Measurements from ENCODE around the gene MYL9. TPM values are rescaled to one million over a fixed set of nuclear protein-coding genes. Genes with fewer than 3 reads are reported as not detected.
A peak's percentile ranks its signal among the peaks of the same experiment; 100 is the strongest.

The MYL9 gene
- total and polyA plus RNA-seq, 2 donors (not counting 3 experiments of a cell fraction or from before 2014, with no cell fraction given), result 41.7 to 116 TPM

- Histone ChIP-seq H3K4me1 (ENCODE audit: control insufficient read depth, extremely low read depth, insufficient read depth, low read length) (peaks cover 3% of the 10 kb centered on the region), H3K27me3 (ENCODE audit: control insufficient read depth in 2 of 2, insufficient read depth in 2 of 2, low read length in 2 of 2) (no peaks in the 10 kb centered on the region), H3K36me3 (ENCODE audit: control insufficient read depth in 2 of 2, extremely low read depth in 1 of 2, insufficient read depth in 2 of 2, low read length in 2 of 2) (no peaks in the 10 kb centered on the region), H4K20me1 (replicated peaks; ENCODE audit: control insufficient read depth, extremely low read depth, insufficient read depth, low read length) (no peaks in the 10 kb centered on the region), H3K4me2 (ENCODE audit: insufficient read depth, low read length) (no peak overlapping the region), H3K9me3 (replicated peaks; ENCODE audit: control insufficient read depth, insufficient read depth, low read length) (no peaks in the 10 kb centered on the region), H3K9me1 (replicated peaks; ENCODE audit: control insufficient read depth, extremely low read depth, insufficient read depth, low read length) (no peaks in the 10 kb centered on the region), H3K79me2 (ENCODE audit: control insufficient read depth, insufficient read depth, low read length) (no peaks in the 10 kb centered on the region), H2AFZ (ENCODE audit: low read depth, low read length) (no peak overlapping the region), H3K27ac (ENCODE audit: insufficient read depth, low read depth, low read length) (no peak overlapping the region), H3K9ac (replicated peaks; ENCODE audit: extremely low read depth, insufficient read depth, low read length) (no peak overlapping the region), H3K4me3 (replicated peaks in 1 of 3; ENCODE audit: insufficient read depth in 1 of 3, low read depth in 1 of 3, low read length in 3 of 3) (no peak overlapping the region)
- dilution Hi-C loops (cut with MboI; ENCODE audit: extremely low pct_ligation_motif_present, low sequenced_read_pairs), result no loop called here
- ChIA-PET POLR2A (interaction anchor here (0.7 kb wide), 1 partner anchor 568 kb away, joined by 5 read pairs; no protein-coding TSS in a partner anchor), CTCF (no interaction called here)
- TF ChIP-seq CTCF (IDR thresholded peaks at IDR 0.05; ENCODE audit: extremely low read depth in 1 of 2, insufficient read depth in 1 of 2, low read depth in 1 of 2, low read length in 2 of 2) (no peak), GATA2 (IDR thresholded peaks at IDR 0.05; ENCODE audit: insufficient read depth, insufficient read length, low read depth, low read length) (no peak), FOS (IDR thresholded peaks at IDR 0.05; ENCODE audit: borderline replicate concordance, insufficient read depth, low read length) (no peak), POLR2AphosphoS5 (IDR thresholded peaks at IDR 0.05; ENCODE audit: insufficient read depth, low read depth, low read length) (no peak), EZH2 (IDR thresholded peaks at IDR 0.05; ENCODE audit: borderline replicate concordance, low read depth, low read length, severe bottlenecking) (no peak), POLR2A (IDR thresholded peaks at IDR 0.05; ENCODE audit: low read depth, low read length) (no peak), JUN (IDR thresholded peaks at IDR 0.05; ENCODE audit: borderline replicate concordance, insufficient read depth, insufficient read length, low read depth) (no peak)
- FAIRE-seq (peak; percentile 42), DNase-seq (ENCODE audit: low read depth, low spot score) (peak; percentile 86)
- BruUV-seq (replicated peaks), result no TSS peak
- intact Hi-C loops (cut with micrococcal nuclease), result no loop called here
Observed at GRCh38 chr20:36538026-36538722, 3.1 kb upstream of the MYL9 start.
